Dedifferentiated amniotic fluid mesenchymal stem cell (primary cell): ENCODE measurements around the gene EPPIN.

Experiments
- DNase-seq: peaks from one replicate; pipeline ENCODE4 v3.0.0-alpha.2; 2016; ENCODE audit errors: extremely low spot score

The EPPIN gene

GRCh38 chr20:45538209-45538799 is 8.9 kb downstream of the EPPIN start:
- no peak for DNase-seq

- DNase-seq, result no peak
Observed at GRCh38 chr20:45527294-45527693, 19.9 kb downstream of the EPPIN start.

GRCh38 chr20:45523821-45524220 is 23.4 kb downstream of the EPPIN start:
- DNase-seq, result no peak

GRCh38 chr20:45518282-45518681 is 28.9 kb downstream of the EPPIN start:
- DNase-seq, result no peak

- DNase-seq, result no peak
Observed at GRCh38 chr20:45515147-45515913, 31.9 kb downstream of the EPPIN start, which contains the start of gene SPINT3. TSS of gene SPINT3 (minus strand) at chr20:45515622. CDS start at chr20:45515608, 14 bp downstream.

GRCh38 chr20:45510242-45510862 is 36.8 kb downstream of the EPPIN start:
- DNase-seq, result no peak

GRCh38 chr20:45509091-45509490 is 38.1 kb downstream of the EPPIN start:
- no peak for DNase-seq

- no peak for DNase-seq
Observed at GRCh38 chr20:45508068-45508886, 38.9 kb downstream of the EPPIN start.

- DNase-seq, result no peak
Observed at GRCh38 chr20:45507011-45507820, 40.0 kb downstream of the EPPIN start.

- DNase-seq, result no peak
Observed at GRCh38 chr20:45506398-45506797, 40.8 kb downstream of the EPPIN start.

GRCh38 chr20:45503403-45503802 is 43.8 kb downstream of the EPPIN start:
- DNase-seq, result no peak

- DNase-seq, result no peak
Observed at GRCh38 chr20:45502561-45502960, 44.6 kb downstream of the EPPIN start.

GRCh38 chr20:45501600-45501999 is 45.6 kb downstream of the EPPIN start:
- DNase-seq, result no peak

GRCh38 chr20:45500022-45500421 is 47.2 kb downstream of the EPPIN start:
- no peak for DNase-seq

GRCh38 chr20:45497971-45498494 is 49.2 kb downstream of the EPPIN start:
- DNase-seq, result no peak

GRCh38 chr20:45496166-45496565 is 51.0 kb downstream of the EPPIN start:
- no peak for DNase-seq

- DNase-seq, result no peak
Observed at GRCh38 chr20:45495501-45495941, 51.7 kb downstream of the EPPIN start.
